ENCODE results near the gene CFAP161. TPM values are rescaled to one million over a fixed set of nuclear protein-coding genes. Genes with fewer than 3 reads are reported as not detected.

The CFAP161 gene
- total RNA-seq, 1 donor from 2014 or later: not detected

DNA sequence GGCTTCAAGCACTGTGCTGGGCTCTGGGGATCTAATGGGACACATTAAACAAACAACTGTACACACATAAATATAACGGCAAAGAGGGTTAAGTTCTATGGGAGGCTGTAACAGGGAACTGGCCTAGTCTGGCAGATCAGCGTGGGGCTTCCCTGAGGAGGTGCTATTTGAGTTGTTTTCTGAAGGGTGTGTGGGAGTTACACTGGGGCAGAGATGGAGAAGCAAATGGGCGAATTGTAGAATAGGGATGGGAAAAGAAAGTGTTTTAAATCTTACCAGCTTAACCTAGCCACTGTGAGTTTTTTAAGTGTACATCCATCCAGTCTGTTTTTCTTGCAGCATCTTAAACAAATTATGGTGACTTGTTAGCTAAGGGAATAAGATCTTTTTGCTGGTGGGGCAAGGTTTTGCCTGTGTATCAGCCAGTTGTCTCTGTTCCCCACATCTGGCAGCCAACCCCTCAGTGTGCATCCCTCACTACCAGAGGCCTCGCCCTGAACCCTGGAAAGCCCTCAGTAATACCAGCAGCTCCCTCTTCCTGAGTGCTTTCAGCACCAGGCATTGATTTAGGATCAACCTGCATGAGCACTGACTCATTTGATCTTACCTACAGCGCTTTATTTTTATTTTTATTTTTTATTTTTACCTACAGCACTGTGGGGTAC lies 51.7 kb downstream of the CFAP161 start:
- H3K36me3 Mint-ChIP-seq (ENCODE audit: unreplicated experiment): no peaks in the 10 kb centered on the region
- no peaks in the 10 kb centered on the region for H3K4me1 Mint-ChIP-seq (ENCODE audit: unreplicated experiment)
- DNase-seq (ENCODE audit: extremely low spot score, unreplicated experiment): no peak
- no peak for TF ChIP-seq CTCF (IDR thresholded peaks at IDR 0.05)
- H3K9me3 Mint-ChIP-seq (ENCODE audit: unreplicated experiment): no peaks in the 10 kb centered on the region
- no peak overlapping the region for H3K4me3 Mint-ChIP-seq (ENCODE audit: unreplicated experiment)
- peaks cover 21% of the 10 kb centered on the region for H3K27me3 Mint-ChIP-seq (ENCODE audit: unreplicated experiment)
- H3K27ac Mint-ChIP-seq (ENCODE audit: unreplicated experiment): no peak overlapping the region

- Mint-ChIP-seq H3K9me3 (ENCODE audit: unreplicated experiment) (no peaks in the 10 kb centered on the region), H3K27me3 (ENCODE audit: unreplicated experiment) (peaks cover 22% of the 10 kb centered on the region), H3K27ac (ENCODE audit: unreplicated experiment) (no peak overlapping the region), H3K4me1 (ENCODE audit: unreplicated experiment) (no peaks in the 10 kb centered on the region), H3K36me3 (ENCODE audit: unreplicated experiment) (no peaks in the 10 kb centered on the region), H3K4me3 (ENCODE audit: unreplicated experiment) (no peak overlapping the region)
- no peak for TF ChIP-seq CTCF (IDR thresholded peaks at IDR 0.05)
- DNase-seq (ENCODE audit: extremely low spot score, unreplicated experiment): peak; percentile 59
These were observed 54.3 kb downstream of the CFAP161 start for GRCh38 chr15:81188354-81188753.

- peaks cover 24% of the 10 kb centered on the region for H3K27me3 Mint-ChIP-seq (ENCODE audit: unreplicated experiment)
- H3K36me3 Mint-ChIP-seq (ENCODE audit: unreplicated experiment): no peaks in the 10 kb centered on the region
- H3K4me3 Mint-ChIP-seq (ENCODE audit: unreplicated experiment): no peak overlapping the region
- no peak overlapping the region for H3K27ac Mint-ChIP-seq (ENCODE audit: unreplicated experiment)
- no peaks in the 10 kb centered on the region for H3K9me3 Mint-ChIP-seq (ENCODE audit: unreplicated experiment)
- no peak for DNase-seq (ENCODE audit: extremely low spot score, unreplicated experiment)
- H3K4me1 Mint-ChIP-seq (ENCODE audit: unreplicated experiment): no peaks in the 10 kb centered on the region
- TF ChIP-seq CTCF (IDR thresholded peaks at IDR 0.05): no peak
These were observed 55.7 kb downstream of the CFAP161 start for GRCh38 chr15:81189583-81190283.

- DNase-seq (ENCODE audit: extremely low spot score, unreplicated experiment): no peak
- no peak for TF ChIP-seq CTCF (IDR thresholded peaks at IDR 0.05)
- Mint-ChIP-seq H3K4me1 (ENCODE audit: unreplicated experiment) (no peaks in the 10 kb centered on the region), H3K27ac (ENCODE audit: unreplicated experiment) (no peak overlapping the region), H3K27me3 (ENCODE audit: unreplicated experiment) (peaks cover 29% of the 10 kb centered on the region), H3K4me3 (ENCODE audit: unreplicated experiment) (no peak overlapping the region), H3K36me3 (ENCODE audit: unreplicated experiment) (no peaks in the 10 kb centered on the region), H3K9me3 (ENCODE audit: unreplicated experiment) (no peaks in the 10 kb centered on the region)
These were observed 56.9 kb downstream of the CFAP161 start for GRCh38 chr15:81190922-81191507.

GRCh38 chr15:81191701-81192100 lies 57.6 kb downstream of the CFAP161 start:
- H3K27ac Mint-ChIP-seq (ENCODE audit: unreplicated experiment): no peak overlapping the region
- H3K9me3 Mint-ChIP-seq (ENCODE audit: unreplicated experiment): no peaks in the 10 kb centered on the region
- no peak for TF ChIP-seq CTCF (IDR thresholded peaks at IDR 0.05)
- no peaks in the 10 kb centered on the region for H3K36me3 Mint-ChIP-seq (ENCODE audit: unreplicated experiment)
- H3K4me1 Mint-ChIP-seq (ENCODE audit: unreplicated experiment): no peaks in the 10 kb centered on the region
- peaks cover 29% of the 10 kb centered on the region for H3K27me3 Mint-ChIP-seq (ENCODE audit: unreplicated experiment)
- peak; percentile 62 for DNase-seq (ENCODE audit: extremely low spot score, unreplicated experiment)
- H3K4me3 Mint-ChIP-seq (ENCODE audit: unreplicated experiment): no peak overlapping the region
